Stimulated activated CD8-positive, alpha-beta memory T cell treated with anti-CD3 and anti-CD28 coated beads, Interleukin-15, amount 100 ng/mL, for 1 hour (primary cell): ENCODE data around the gene RAPGEF2.

Experiments used
- DNase-seq: peaks from one replicate; pipeline ENCODE4 v3.0.0-alpha.2; 2020; ENCODE audit warnings: low read depth

The RAPGEF2 gene

GRCh38 chr4:159319027-159319426, 216.1 kb downstream of the RAPGEF2 start:
- DNase-seq, result no peak

DNA sequence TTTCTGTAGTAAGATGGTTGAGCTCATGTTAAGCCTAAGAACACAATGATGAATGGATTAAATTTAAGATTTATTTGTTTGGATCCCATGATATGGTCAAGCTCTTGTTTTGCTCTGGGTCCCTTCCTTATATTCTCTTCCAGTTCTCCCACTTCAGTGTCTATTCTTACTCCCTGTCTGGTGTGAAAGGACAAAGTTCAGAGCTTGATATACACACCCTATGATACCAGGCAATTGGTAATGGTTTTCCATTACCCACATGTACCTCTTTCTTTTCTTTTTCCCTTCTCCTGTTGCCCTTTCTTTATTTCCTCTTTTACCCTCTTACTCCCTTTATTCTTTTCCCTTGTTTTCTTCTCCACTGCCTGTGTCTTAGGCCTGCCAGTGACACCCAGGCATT, 223.6 kb downstream of the RAPGEF2 start:
- DNase-seq, result no peak

GRCh38 chr4:159328766-159329165, 225.9 kb downstream of the RAPGEF2 start:
- no peak for DNase-seq

GRCh38 chr4:159334461-159334860, 231.6 kb downstream of the RAPGEF2 start:
- no peak for DNase-seq

GRCh38 chr4:159337041-159337440, 234.2 kb downstream of the RAPGEF2 start:
- DNase-seq, result no peak

- DNase-seq, result no peak
Observed at GRCh38 chr4:159341522-159341921, 238.6 kb downstream of the RAPGEF2 start.

DNA sequence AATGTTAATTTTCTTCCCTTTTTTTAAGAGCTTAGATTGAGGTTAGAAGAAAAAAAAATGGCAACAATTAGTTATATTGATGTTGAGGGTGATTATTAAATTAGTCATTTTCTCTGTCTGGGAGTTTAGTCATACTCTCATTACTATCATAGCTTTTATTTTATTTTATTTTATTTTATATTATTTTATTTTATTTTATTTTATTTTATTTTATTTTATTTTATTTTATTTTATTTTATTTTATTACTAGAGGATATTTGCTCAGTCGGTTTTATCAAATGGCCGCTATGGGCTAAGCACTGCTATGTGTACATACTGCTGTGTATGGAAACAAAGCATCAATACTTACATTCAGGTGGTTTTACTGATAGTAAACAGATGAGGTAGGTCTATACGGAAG, 239.5 kb downstream of the RAPGEF2 start:
- DNase-seq, result no peak

DNA sequence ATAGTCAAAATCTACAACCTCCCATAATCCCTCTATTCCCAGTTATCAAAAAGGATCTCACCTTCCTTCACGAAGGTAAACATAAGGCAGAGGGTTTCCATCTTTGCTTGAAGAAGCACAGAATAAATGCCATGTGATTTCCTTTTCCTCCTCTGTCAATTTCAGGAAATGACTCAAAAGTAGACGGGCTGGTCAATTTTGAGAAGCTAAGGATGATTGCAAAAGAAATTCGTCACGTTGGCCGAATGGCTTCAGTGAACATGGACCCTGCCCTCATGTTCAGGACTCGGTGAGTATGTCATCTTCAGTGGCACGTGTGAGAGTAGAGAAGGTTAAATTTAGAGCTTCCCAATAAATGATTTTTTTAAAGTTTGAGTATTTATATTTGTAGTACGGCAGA, 240.2 kb downstream of the RAPGEF2 start:
- no peak for DNase-seq

DNA sequence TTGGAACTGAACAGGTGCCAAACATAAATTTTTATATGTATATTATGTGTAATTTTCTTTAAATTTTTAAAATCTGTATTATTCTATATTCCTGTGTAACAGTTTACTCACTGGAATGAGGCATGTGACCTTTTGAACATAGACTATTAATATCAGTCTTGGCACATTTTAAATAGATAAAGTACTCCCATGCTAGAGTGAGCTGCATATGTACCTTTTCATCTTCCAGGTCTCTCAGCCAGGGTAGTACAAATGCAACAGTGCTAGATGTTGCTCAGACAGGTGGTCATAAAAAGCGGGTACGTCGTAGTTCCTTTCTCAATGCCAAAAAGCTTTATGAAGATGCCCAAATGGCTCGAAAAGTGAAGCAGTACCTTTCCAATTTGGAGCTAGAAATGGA, 242.0 kb downstream of the RAPGEF2 start:
- no peak for DNase-seq

GRCh38 chr4:159346681-159347080, 243.8 kb downstream of the RAPGEF2 start:
- DNase-seq, result no peak

DNA sequence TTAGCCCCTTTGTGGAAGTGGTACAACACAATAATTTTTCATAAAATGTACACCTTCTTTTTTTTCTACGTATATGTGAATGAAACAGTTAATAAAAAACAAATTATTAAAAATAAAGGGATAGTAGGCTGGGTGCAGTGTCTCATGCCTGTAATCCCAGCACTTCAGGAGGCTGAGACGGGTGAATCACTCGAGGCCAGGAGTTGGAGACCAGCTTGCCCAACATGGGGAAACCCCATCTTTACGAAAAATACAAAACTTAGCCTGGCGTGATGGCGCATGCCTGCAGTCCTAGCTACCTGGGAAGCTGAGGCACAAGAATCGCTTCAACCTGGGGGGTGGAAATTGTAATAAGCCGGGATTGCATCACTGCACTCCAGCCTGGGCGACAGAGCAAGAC, 244.9 kb downstream of the RAPGEF2 start:
- DNase-seq, result no peak

DNA sequence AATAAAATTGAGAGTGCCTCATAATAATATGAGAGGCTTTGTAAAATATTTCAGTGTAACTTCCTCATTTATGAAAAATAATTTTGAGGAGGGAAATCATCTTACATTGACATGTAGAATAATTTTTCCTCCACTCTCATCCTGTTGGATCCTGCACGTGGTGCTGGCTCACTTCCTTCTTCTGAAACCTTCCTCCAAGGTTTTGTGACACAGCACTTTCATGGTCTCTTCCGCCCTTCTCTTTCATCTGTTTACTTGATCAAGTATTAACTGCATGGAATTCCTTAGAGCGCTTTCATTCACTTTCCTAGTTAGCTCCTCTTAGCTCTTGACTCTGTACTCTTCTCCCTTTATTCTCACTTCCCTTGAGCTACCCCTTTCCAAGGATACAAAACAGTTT, 246.5 kb downstream of the RAPGEF2 start:
- no peak for DNase-seq

DNA sequence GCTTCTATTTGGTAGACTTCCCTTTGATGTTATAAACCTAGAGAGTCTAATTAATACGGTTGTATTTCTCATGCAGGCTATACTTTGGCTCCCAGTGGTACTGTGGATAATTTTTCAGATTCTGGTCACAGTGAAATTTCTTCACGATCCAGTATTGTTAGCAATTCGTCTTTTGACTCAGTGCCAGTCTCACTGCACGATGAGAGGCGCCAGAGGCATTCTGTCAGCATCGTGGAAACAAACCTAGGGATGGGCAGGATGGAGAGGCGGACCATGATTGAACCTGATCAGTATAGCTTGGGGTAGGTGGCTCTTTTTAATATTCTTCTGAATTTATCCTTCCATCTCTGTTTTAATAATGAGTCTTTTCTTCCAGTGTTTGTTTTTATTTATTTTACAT, 249.7 kb downstream of the RAPGEF2 start:
- DNase-seq, result no peak

DNA sequence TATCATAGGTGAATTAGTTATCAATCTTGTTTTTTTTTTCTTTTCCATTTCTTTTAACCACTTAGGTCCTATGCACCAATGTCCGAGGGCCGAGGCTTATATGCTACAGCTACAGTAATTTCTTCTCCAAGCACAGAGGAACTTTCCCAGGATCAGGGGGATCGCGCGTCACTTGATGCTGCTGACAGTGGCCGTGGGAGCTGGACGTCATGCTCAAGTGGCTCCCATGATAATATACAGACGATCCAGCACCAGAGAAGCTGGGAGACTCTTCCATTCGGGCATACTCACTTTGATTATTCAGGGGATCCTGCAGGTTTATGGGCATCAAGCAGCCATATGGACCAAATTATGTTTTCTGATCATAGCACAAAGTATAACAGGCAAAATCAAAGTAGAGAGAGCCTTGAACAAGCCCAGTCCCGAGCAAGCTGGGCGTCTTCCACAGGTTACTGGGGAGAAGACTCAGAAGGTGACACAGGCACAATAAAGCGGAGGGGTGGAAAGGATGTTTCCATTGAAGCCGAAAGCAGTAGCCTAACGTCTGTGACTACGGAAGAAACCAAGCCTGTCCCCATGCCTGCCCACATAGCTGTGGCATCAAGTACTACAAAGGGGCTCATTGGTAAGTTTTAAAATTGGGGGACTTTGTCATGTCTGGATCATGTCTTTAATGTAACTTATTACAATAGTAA, 250.7 kb downstream of the RAPGEF2 start:
- no peak for DNase-seq

DNA sequence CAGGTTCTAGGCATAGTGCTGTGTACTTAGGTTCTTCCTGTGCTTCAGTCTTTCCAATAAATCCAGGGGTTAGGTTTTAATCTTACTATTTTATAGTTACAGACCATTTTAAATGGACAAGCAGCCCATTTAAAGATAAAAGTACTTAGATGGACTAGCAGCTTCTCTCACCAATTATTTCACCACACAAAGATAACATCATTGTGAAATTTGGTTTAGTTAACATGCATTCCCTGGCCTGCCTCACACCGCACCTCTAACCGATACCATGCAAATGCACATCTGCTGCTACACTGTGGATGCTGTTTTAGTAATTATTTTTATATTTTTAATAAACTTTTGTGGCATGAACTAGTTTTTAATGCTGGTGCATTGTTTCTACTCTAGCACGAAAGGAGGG, 252.6 kb downstream of the RAPGEF2 start:
- DNase-seq, result no peak

GRCh38 chr4:159357350-159357749, 254.5 kb downstream of the RAPGEF2 start:
- no peak for DNase-seq

DNA sequence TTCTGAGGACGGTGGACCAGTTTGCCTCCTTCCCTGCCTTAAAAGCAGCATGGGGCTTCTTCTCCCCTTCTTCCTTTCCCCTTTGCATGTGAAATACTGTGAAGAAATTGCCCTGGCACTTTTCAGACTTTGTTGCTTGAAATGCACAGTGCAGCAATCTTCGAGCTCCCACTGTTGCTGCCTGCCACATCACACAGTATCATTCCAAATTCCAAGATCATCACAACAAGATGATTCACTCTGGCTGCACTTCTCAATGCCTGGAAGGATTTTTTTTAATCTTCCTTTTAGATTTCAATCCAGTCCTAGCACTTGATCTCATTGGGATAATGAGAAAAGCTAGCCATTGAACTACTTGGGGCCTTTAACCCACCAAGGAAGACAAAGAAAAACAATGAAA, 255.3 kb downstream of the RAPGEF2 start:
- DNase-seq, result no peak

GRCh38 chr4:159360549-159360948, 257.7 kb downstream of the RAPGEF2 start:
- no peak for DNase-seq

DNA sequence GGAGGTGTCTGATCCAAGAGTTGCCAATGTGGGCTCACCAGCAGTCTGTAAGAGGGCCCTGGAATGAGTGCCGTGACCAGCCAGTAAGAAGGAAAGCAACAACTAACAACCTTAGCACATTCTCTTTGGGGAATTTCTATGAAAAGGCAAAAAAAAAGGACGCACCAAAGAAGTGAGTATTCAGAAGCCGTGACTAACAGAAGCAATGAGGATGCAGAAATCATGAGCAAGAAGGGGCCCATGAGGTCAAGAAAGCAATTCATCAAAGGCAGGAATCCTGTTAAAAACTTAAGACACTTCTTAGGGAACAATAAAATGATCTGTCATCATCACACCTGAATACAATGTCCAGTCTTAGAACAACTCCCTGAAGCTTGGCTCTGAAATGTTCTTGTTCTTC, 260.5 kb downstream of the RAPGEF2 start:
- no peak for DNase-seq

DNA sequence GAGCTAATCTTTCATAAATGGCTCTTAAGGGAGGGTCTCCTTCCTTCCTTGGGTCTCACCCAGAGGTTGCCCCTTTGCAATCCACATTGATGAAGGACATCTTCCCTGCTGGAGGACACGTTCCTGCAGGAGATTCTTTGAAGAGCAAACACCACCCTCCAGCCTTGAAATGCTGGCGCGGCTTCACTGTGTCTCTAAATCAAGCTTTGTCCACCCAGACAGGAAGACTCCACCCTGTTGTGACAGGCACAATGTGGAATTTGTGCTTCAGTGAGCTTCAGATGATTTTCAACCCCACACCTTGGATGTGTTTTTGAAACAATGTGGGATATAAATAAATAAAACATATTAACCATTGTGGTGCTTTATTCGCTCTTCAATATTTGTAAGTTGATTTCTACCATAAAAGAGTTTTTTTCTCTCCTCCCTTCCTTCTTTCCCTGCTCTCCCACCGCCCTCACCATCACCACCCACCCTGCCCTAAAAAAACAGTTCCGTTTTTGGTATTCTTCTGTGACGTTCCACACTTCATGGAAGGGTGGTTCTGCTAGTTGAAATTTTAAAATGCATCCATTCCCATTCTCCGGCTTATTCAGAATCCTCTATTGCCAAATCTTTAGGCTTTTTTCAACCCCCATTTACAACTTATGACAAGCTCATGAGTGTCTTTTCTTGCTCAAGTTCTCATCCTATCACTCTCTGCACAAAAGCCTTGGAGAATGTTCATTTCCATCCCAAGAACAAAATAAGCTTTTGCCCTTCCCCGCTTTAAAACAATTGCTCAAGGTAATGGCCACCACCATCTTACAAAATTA, 264.3 kb downstream of the RAPGEF2 start:
- DNase-seq, result no peak

DNA sequence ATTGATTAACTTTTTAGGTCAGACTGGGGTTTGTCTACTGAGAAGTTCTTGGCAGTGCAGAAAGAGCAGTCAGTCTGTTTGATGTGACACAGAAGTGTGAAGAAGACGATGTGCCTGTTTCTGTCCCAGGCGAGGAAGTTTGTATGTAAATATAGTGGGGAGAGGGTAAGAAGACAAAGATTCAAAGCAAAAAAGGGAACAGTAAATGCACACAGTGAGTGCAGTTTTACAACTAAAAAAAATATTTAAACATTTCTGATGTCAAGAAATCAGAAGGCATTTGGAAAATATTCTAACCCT, 264.9 kb downstream of the RAPGEF2 start:
- no peak for DNase-seq

GRCh38 chr4:159368320-159368719, 265.4 kb downstream of the RAPGEF2 start:
- DNase-seq, result no peak

GRCh38 chr4:159369256-159369655, 266.4 kb downstream of the RAPGEF2 start:
- DNase-seq, result no peak

GRCh38 chr4:159370286-159370685, 267.4 kb downstream of the RAPGEF2 start:
- no peak for DNase-seq
